Mammary epithelial cell (primary cell): ENCODE measurements around the gene CFAP221.

Experiments
- CTCF ChIP-seq, 2 donors: IDR thresholded peaks in 1 of 2; conservative IDR thresholded peaks in 1 of 2; 2 replicates each; pipeline ENCODE4 v1.5.1; 2011 to 2012; ENCODE audit warnings: inconsistent platforms in 2 of 2, low read length in 2 of 2, mild to moderate bottlenecking in 2 of 2, control low read depth in 1 of 2, low read depth in 1 of 2; ENCODE audit not compliant: insufficient read depth in 1 of 2; ENCODE audit errors: extremely low read depth in 1 of 2
- EZH2 ChIP-seq: IDR thresholded peaks from 2 replicates; pipeline ENCODE4 v1.6.1; 2012; ENCODE audit warnings: low read length, inconsistent platforms, borderline replicate concordance

GRCh38 chr2:119700866-119701265 lies 156.6 kb downstream of the CFAP221 start:
- TF ChIP-seq CTCF (conservative IDR thresholded peaks at IDR 0.05 in 1 of 2, IDR thresholded peaks at IDR 0.05 in 1 of 2; ENCODE audit: extremely low read depth in 1 of 2, insufficient read depth in 1 of 2, low read depth in 1 of 2, low read length in 2 of 2) (no peak), EZH2 (no peak)
